ENCODE measurements around the gene ZNF784.

- TF ChIP-seq CTCF (IDR thresholded peaks at IDR 0.05) (no peak), EP300 (IDR thresholded peaks at IDR 0.05) (no peak), JUN (IDR thresholded peaks at IDR 0.05) (no peak), TP53 (CRISPR knock-in tag; IDR thresholded peaks at IDR 0.05) (no peak), CHD4 (IDR thresholded peaks at IDR 0.05; ENCODE audit: borderline replicate concordance) (no peak)
These were observed 44.4 kb downstream of the ZNF784 start for GRCh38 chr19:55579766-55580621.

Data from A549 (cell line).